Endothelial cell (in vitro differentiated cells): ENCODE data around the gene GTF3A. TPM values are rescaled to one million over a fixed set of nuclear protein-coding genes. Genes with fewer than 3 reads are reported as not detected.

Source experiments
- DNase-seq: peaks from one replicate; pipeline ENCODE4 v3.0.0; 2021; ENCODE audit warnings: low spot score
- H3K27ac Mint-ChIP-seq: one replicate; pipeline ENCODE4 v1.8.0; 2021; ENCODE audit warnings: mixed read lengths, inconsistent platforms; ENCODE audit not compliant: unreplicated experiment
- H3K27me3 Mint-ChIP-seq: one replicate; pipeline ENCODE4 v1.8.0; 2021; ENCODE audit warnings: mild to moderate bottlenecking, moderate library complexity, mixed read lengths, inconsistent platforms; ENCODE audit not compliant: unreplicated experiment
- H3K36me3 Mint-ChIP-seq: one replicate; pipeline ENCODE4 v1.8.0; 2021; ENCODE audit warnings: mild to moderate bottlenecking, low read depth, mixed read lengths, inconsistent platforms; ENCODE audit not compliant: unreplicated experiment
- H3K4me1 Mint-ChIP-seq: one replicate; pipeline ENCODE4 v1.8.0; 2021; ENCODE audit warnings: mild to moderate bottlenecking, mixed read lengths, inconsistent platforms; ENCODE audit not compliant: unreplicated experiment
- H3K4me3 Mint-ChIP-seq: one replicate; pipeline ENCODE4 v1.8.0; 2021; ENCODE audit warnings: mild to moderate bottlenecking, mixed read lengths, inconsistent platforms; ENCODE audit not compliant: unreplicated experiment
- H3K9me3 Mint-ChIP-seq: one replicate; pipeline ENCODE4 v1.8.0; 2021; ENCODE audit warnings: mixed read lengths, inconsistent platforms; ENCODE audit not compliant: unreplicated experiment
- long read RNA-seq: library from polyadenylated mRNA; unstranded; transcript quantifications from one replicate; pipeline ENCODE4 v2.0.0, GENCODE V29; 2020; ENCODE audit not compliant: unreplicated experiment
- total RNA-seq: library from RNA; stranded (reverse); fragmentation: NEBNext Ultra II Directional; extraction: Animal tissue kit (Norgen Biotek cat#: 25700); gene quantifications from one replicate; pipeline ENCODE4 v1.2.1, GENCODE V29; 2021; ENCODE audit not compliant: unreplicated experiment
- TF ChIP-seq, protein P1 (sequence below): fragments of 200-600 bp; sonication (generic); IDR thresholded peaks from one replicate; pipeline ENCODE4 v1.5.0; 2021; ENCODE audit warnings: antibody characterized with exemption; ENCODE audit not compliant: unreplicated experiment

Gene GTF3A
- 73.6 TPM for total RNA-seq
- long read RNA-seq, transcript GTF3A-201 (9 exons, 1,383 nt): major isoform, 71 of 84 reads
- long read RNA-seq, partial matches to known transcripts: 5 of 84 reads
- long read RNA-seq, other reads (novel, unspliced or antisense): 7 of 84 reads

DNA sequence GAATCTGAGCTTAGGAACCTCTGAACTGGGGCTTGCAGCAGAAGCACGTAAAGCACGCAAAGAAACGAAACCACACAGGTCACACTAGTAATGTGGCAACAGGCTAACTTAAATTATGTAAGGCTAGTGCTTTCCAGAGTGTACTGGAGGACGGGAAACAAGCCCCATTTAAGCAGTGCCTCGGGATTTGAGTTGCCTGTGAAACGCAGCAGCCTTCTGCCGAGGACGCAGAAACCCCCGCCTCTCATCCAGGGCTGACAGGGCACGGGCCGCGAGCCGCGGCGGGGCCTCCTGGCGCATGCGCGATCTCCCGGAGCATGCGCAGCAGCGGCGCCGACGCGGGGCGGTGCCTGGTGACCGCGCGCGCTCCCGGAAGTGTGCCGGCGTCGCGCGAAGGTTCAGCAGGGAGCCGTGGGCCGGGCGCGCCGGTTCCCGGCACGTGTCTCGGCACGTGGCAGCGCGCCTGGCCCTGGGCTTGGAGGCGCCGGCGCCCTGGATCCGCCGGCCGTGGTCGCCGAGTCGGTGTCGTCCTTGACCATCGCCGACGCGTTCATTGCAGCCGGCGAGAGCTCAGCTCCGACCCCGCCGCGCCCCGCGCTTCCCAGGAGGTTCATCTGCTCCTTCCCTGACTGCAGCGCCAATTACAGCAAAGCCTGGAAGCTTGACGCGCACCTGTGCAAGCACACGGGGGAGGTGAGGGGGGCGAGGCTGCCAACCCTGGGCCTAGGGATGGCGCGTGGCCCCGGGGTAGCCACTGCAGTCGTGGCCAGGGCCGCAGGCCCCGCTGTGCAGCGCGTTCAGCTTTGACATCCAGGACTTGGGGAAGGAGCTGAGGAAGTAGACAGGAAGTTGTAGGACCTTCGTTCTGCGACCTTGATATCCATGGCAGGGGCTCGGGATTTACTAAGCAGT lies at the start of gene GTF3A:
TSS of gene GTF3A (plus strand) at position 374 of the 912 bp plus-strand sequence.
- peaks cover 6% of the 10 kb centered on the region for H3K27me3 Mint-ChIP-seq
- H3K27ac Mint-ChIP-seq: peak within 1 kb of the TSS; percentile 19
- peak; percentile 89 for DNase-seq
- TF ChIP-seq, protein P1, sequence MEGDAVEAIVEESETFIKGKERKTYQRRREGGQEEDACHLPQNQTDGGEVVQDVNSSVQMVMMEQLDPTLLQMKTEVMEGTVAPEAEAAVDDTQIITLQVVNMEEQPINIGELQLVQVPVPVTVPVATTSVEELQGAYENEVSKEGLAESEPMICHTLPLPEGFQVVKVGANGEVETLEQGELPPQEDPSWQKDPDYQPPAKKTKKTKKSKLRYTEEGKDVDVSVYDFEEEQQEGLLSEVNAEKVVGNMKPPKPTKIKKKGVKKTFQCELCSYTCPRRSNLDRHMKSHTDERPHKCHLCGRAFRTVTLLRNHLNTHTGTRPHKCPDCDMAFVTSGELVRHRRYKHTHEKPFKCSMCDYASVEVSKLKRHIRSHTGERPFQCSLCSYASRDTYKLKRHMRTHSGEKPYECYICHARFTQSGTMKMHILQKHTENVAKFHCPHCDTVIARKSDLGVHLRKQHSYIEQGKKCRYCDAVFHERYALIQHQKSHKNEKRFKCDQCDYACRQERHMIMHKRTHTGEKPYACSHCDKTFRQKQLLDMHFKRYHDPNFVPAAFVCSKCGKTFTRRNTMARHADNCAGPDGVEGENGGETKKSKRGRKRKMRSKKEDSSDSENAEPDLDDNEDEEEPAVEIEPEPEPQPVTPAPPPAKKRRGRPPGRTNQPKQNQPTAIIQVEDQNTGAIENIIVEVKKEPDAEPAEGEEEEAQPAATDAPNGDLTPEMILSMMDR: no peak
- H3K4me3 Mint-ChIP-seq: peak within 1 kb of the TSS; percentile 89
- no peaks in the 10 kb centered on the region for H3K9me3 Mint-ChIP-seq
- peaks cover 29% of the 10 kb centered on the region for H3K4me1 Mint-ChIP-seq
- peaks cover 7% of the 10 kb centered on the region for H3K36me3 Mint-ChIP-seq

DNA sequence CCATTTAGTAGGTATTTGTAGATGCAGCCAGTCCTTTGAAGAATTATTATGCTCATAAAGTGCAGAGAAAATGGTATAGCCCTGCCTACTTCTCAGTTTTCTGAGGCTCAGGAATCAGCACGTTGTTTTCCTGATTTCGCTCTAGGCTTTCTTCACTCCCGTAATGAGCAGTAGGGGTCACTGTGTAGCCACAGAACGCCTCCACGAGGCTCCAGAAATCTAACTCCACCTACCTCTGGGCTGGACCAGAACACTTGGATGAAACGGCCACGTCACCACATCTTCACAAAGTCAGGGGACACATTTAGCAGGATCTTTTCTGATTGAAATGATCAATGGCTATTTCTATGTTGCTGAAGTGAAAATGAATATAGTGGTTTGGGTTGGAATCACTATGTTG lies 49.8 kb upstream of the GTF3A start:
- DNase-seq: peak; percentile 67

DNA sequence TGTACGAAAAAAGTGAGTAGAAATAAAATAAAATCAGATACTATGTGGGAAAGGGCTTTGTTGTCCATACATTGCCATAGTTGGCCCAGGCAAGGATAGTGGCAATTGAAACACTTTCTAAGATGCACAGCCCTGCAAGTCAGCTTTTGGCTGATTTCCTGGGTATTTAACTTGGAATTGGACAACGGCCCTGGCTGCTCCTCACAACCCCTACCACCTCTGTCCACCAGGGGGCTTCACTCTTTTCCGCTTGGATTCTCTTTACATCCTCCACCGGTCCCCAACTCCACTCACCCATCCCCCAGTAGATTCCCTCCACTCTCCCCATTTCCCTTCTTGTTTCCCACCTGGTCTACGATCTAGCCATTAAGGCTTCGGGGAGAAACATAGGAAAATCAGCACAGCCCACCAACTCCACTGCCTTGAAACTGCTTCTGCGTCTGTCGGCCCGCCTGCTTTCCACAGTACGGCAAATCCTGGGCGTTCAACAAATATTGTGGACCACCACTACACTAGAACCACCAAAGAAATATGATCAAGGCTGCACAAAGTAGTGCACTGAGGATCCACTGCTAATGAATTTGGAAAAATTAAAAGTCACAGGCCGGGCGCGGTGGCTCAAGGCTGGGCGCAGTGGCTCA lies 48.6 kb upstream of the GTF3A start:
- H3K27ac Mint-ChIP-seq: no peak overlapping the region
- DNase-seq: peak; percentile 76
- peaks cover 18% of the 10 kb centered on the region for H3K27me3 Mint-ChIP-seq
- TF ChIP-seq, protein P1: peak; percentile 94
- H3K9me3 Mint-ChIP-seq: no peaks in the 10 kb centered on the region
- peaks cover 28% of the 10 kb centered on the region for H3K4me1 Mint-ChIP-seq
- no peaks in the 10 kb centered on the region for H3K36me3 Mint-ChIP-seq
- no peak overlapping the region for H3K4me3 Mint-ChIP-seq

More for the DNA sequence above, 49.8 kb upstream of the GTF3A start:
- TF ChIP-seq, protein P1: peak; percentile 28
- H3K27ac Mint-ChIP-seq: no peak overlapping the region
- no peaks in the 10 kb centered on the region for H3K9me3 Mint-ChIP-seq
- no peak overlapping the region for H3K4me3 Mint-ChIP-seq
- H3K4me1 Mint-ChIP-seq: peaks cover 21% of the 10 kb centered on the region
- H3K36me3 Mint-ChIP-seq: no peaks in the 10 kb centered on the region
- H3K27me3 Mint-ChIP-seq: peaks cover 15% of the 10 kb centered on the region

DNA sequence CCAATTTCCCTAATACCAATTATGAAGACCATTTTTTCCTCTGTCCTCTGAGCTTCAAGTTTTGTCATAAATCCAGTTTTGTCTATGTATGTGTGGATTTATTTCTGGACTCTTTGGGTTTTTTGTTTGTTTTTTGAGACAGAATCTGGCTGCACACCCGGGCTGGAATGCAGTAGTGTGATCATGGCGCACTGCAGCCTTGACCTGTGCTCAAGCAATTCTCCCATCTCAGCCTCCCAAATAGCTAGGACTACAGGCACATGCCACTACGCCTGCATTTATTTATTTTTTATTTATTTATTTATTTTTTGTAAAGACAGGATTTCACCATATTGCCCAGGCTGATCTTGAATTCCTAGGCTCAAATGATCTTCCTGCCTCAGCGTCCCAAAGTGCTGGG lies 45.3 kb upstream of the GTF3A start:
- DNase-seq: no peak
- Mint-ChIP-seq H3K4me1 (peaks cover 17% of the 10 kb centered on the region), H3K9me3 (no peaks in the 10 kb centered on the region), H3K27me3 (peaks cover 18% of the 10 kb centered on the region), H3K36me3 (no peaks in the 10 kb centered on the region), H3K27ac (no peak overlapping the region), H3K4me3 (no peak overlapping the region)
- TF ChIP-seq, protein P1: no peak
